GM10248 (cell line): ENCODE data around the gene ECSIT.
"Not testable (repeated sequence)": the region's sequence is repeated elsewhere in the genome, so short reads cannot be mapped to it uniquely, and the experiment has no call there.

ENCODE experiments used
- CTCF ChIA-PET: fragments of 300-600 bp; sonication (Branson Sonifier 250); formaldehyde crosslinking; extraction: SDS; loops from one replicate; lab custom pipeline; 2021; ENCODE audit warnings: antibody characterized with exemption; lab: Yijun Ruan, JAX
- POLR2A ChIA-PET: fragments of 350-650 bp; sonication (Branson Sonifier 250); formaldehyde crosslinking; extraction: SDS; loops from one replicate; lab custom pipeline; 2020; ENCODE audit warnings: antibody characterized with exemption; lab: Yijun Ruan, JAX
- DNase-seq: peaks from one replicate; pipeline ENCODE4 v3.0.0; 2012; ENCODE audit errors: extremely low spot score
- CTCF ChIP-seq: IDR thresholded peaks from 2 replicates; pipeline ENCODE4 v1.5.1; 2012; ENCODE audit warnings: mild to moderate bottlenecking, low read depth; ENCODE audit errors: extremely low read depth, missing control alignments, control extremely low read depth

The ECSIT gene

DNA sequence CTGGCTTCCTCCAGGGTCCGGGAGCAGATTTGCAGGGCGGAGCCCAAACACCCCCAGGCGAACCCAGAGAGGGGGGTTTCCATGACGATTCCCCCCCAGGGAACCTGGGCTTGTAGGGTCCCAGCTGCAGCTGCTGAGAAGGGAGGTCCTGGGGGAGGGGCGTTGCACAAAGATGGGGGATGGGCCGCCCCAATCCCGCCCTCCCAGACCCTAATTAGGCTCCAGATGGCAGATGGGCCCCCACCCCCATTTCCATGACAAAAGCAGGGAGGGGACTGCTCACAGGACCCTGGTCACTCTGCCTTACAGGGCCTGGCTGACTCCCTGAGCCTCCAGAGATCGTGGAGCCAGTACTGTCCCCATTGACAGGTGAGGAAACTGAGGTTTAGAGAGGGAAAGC, 63.3 kb downstream of the ECSIT start:
- ChIA-PET CTCF (no interaction called here), POLR2A (no interaction called here)
- no peak for TF ChIP-seq CTCF

DNA sequence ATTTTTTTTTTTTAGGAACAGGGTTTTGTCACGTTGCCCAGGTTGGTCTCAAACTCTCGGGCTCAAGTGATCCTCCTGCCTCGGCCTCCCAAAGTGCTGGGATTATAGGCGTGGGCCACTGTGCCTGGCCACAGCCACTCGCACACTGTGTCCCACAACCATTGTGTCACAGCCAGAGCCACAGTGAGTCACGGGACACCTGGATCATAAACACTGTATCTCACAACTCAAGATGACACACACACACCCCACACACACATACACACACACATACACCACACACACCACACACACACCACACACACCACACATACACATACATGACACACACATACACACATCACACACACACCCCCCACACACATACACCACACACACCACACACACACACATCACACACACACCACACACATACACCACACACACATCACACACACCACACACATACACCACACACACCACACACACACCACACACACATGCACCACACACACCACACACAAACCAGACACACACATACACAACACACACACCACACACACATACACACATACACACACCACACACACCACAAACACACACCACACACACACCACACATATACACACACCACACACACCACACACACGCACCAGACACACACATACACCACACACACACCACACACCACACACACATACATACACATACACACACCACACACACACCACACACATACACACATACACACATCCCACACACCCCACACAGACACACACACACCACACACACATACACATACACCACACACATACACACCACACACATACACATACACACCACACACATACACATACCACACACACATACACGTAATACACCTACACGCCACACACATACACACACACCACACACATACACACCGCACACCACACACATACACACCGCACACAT, 64.3 kb downstream of the ECSIT start:
- TF ChIP-seq CTCF = no peak
- ChIA-PET CTCF (no interaction called here), POLR2A (no interaction called here)
- DNase-seq = no peak

More for the DNA sequence above, 63.3 kb downstream of the ECSIT start:
- no peak for DNase-seq

DNA sequence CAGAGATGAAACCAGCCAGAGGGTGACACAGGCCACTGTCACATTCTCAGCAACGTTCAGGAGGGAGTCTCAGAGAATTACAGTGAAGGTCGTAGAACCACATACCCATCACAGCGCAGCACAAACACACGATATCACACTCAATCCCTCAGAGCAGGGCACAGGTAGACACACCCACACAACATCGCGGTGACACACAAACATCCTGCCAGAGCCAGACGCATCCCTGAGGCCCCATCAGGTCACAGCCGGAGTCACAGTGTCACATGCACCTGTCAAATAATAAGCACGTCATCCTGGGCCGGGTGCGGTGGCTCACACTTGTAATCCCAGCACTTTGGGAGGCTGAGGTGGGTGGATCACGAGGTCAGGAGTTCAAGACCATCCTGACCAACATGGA, 65.5 kb downstream of the ECSIT start:
- DNase-seq = no peak
- TF ChIP-seq CTCF = no peak
- ChIA-PET CTCF (no interaction called here), POLR2A (interaction anchor here (0.7 kb wide), 1 partner anchor 22 kb away, joined by 4 read pairs; no protein-coding TSS in a partner anchor)

- no peak for TF ChIP-seq CTCF
- no peak for DNase-seq
- POLR2A ChIA-PET = no interaction called here
- CTCF ChIA-PET = interaction anchor here (1.1 kb wide), 1 partner anchor 21 kb away, joined by 4 read pairs; no protein-coding TSS in a partner anchor
Observed at GRCh38 chr19:11461453-11461852, 67.5 kb downstream of the ECSIT start.

- no peak for DNase-seq
- peak; percentile 8 for TF ChIP-seq CTCF
- CTCF ChIA-PET = interaction anchor here (1.1 to 1.4 kb wide), 2 partner anchors 22 kb away, joined by 4 to 6 read pairs; no protein-coding TSS in a partner anchor
- POLR2A ChIA-PET = no interaction called here
Observed at GRCh38 chr19:11460207-11460606, 68.7 kb downstream of the ECSIT start.

GRCh38 chr19:11458912-11459311, 70.0 kb downstream of the ECSIT start:
- POLR2A ChIA-PET = interaction anchor here (0.6 to 1.1 kb wide), 2 partner anchors 24 to 84 kb away, joined by 3 to 4 read pairs; no protein-coding TSS in a partner anchor
- CTCF ChIA-PET = interaction anchor here (1.4 kb wide), 1 partner anchor 24 kb away, joined by 6 read pairs; no protein-coding TSS in a partner anchor
- DNase-seq = not testable (repeated sequence)

GRCh38 chr19:11458236-11458900, 70.6 kb downstream of the ECSIT start:
- TF ChIP-seq CTCF = no peak
- DNase-seq = no peak
- POLR2A ChIA-PET = interaction anchor here (0.6 to 1.1 kb wide), 2 partner anchors 24 to 83 kb away, joined by 3 to 4 read pairs; no protein-coding TSS in a partner anchor
- CTCF ChIA-PET = interaction anchor here (0.9 to 1.7 kb wide), 2 partner anchors 24 to 75 kb away, joined by 3 to 6 read pairs; no protein-coding TSS in a partner anchor
